Neural progenitor cell (in vitro differentiated cells): ENCODE results near the gene SUGCT. TPM values are rescaled to one million over a fixed set of nuclear protein-coding genes. Genes with fewer than 3 reads are reported as not detected.

Source experiments
- DNase-seq: peaks from one replicate; pipeline ENCODE4 v3.0.0-alpha.2; 2016; ENCODE audit warnings: low spot score
- H2AFZ ChIP-seq: fragments of 200-600 bp; sonication (generic); replicated peaks from 2 replicates; pipeline ENCODE4 v1.6.1; 2016; ENCODE audit warnings: antibody characterized with exemption
- H3F3A ChIP-seq: fragments of 200-600 bp; sonication (generic); 2 replicates; pipeline ENCODE4 v1.6.1; 2016; ENCODE audit warnings: antibody characterized with exemption, low read depth
- H3K27ac ChIP-seq: fragments of 200-600 bp; sonication (generic); 2 replicates; pipeline ENCODE4 v1.5.1; 2016; ENCODE audit warnings: mild to moderate bottlenecking
- H3K27me3 ChIP-seq: fragments of 200-600 bp; sonication (generic); 2 replicates; pipeline ENCODE4 v1.6.1; 2016; ENCODE audit warnings: mild to moderate bottlenecking, moderate library complexity
- H3K36me3 ChIP-seq: fragments of 200-600 bp; sonication (generic); 2 replicates; pipeline ENCODE4 v1.5.1; 2016
- H3K4me1 ChIP-seq: fragments of 200-600 bp; sonication (generic); 2 replicates; pipeline ENCODE4 v1.6.1; 2016; ENCODE audit warnings: mixed run types
- H3K4me2 ChIP-seq: fragments of 200-600 bp; sonication (generic); 2 replicates; pipeline ENCODE4 v1.6.1; 2016
- H3K4me3 ChIP-seq: fragments of 200-600 bp; sonication (generic); 2 replicates; pipeline ENCODE4 v1.5.1; 2016
- H3K79me2 ChIP-seq: fragments of 200-600 bp; sonication (generic); 2 replicates; pipeline ENCODE4 v1.6.1; 2016; ENCODE audit warnings: low read depth
- H3K9ac ChIP-seq: fragments of 200-600 bp; sonication (generic); 2 replicates; pipeline ENCODE4 v1.6.1; 2016
- H3K9me3 ChIP-seq: fragments of 200-600 bp; sonication (generic); 2 replicates; pipeline ENCODE4 v1.5.1; 2016; ENCODE audit warnings: low read depth
- H4K20me1 ChIP-seq: fragments of 200-600 bp; sonication (generic); 2 replicates; pipeline ENCODE4 v1.6.1; 2016; ENCODE audit warnings: low read depth
- H3K27ac Mint-ChIP-seq: 3 replicates; pipeline ENCODE4 v1.8.0; 2021; ENCODE audit warnings: mixed read lengths
- H3K27me3 Mint-ChIP-seq: 2 replicates; pipeline ENCODE4 v1.8.0; 2022; ENCODE audit warnings: low read depth, mild to moderate bottlenecking, inconsistent platforms, moderate library complexity, mixed read lengths; ENCODE audit not compliant: insufficient read depth
- H3K36me3 Mint-ChIP-seq: 3 replicates; pipeline ENCODE4 v1.8.0; 2021; ENCODE audit warnings: mixed read lengths
- H3K4me1 Mint-ChIP-seq: 3 replicates; pipeline ENCODE4 v1.8.0; 2021; ENCODE audit warnings: mixed read lengths
- H3K4me3 Mint-ChIP-seq: 3 replicates; pipeline ENCODE4 v1.8.0; 2021; ENCODE audit warnings: mild to moderate bottlenecking, moderate library complexity, mixed read lengths
- H3K9me3 Mint-ChIP-seq: 3 replicates; pipeline ENCODE4 v1.8.0; 2020; ENCODE audit warnings: mixed read lengths
- EZH2 ChIP-seq: fragments of 200-600 bp; sonication (generic); IDR thresholded peaks from 2 replicates; pipeline ENCODE4 v1.6.1; 2017; ENCODE audit warnings: antibody characterized with exemption, mild to moderate bottlenecking, moderate library complexity
- EZH2phosphoT487 ChIP-seq: fragments of 200-600 bp; sonication (generic); IDR thresholded peaks from 2 replicates; pipeline ENCODE4 v1.6.1; 2017; ENCODE audit warnings: antibody characterized with exemption
- total RNA-seq: library from RNA; depleted of rRNA; stranded (reverse); fragments of >200 nt; gene quantifications from 2 replicates; pipeline ENCODE4 v1.2.3, GENCODE V29; 2015; ENCODE audit warnings: low replicate concordance
- TF ChIP-seq, protein P1 (sequence below): fragments of 200-600 bp; sonication (generic); IDR thresholded peaks from 2 replicates; pipeline ENCODE4 v1.5.1; 2017; ENCODE audit warnings: antibody characterized with exemption, mild to moderate bottlenecking

SUGCT gene
- total RNA-seq, 1 donor from 2014 or later: 10.1 TPM

DNA sequence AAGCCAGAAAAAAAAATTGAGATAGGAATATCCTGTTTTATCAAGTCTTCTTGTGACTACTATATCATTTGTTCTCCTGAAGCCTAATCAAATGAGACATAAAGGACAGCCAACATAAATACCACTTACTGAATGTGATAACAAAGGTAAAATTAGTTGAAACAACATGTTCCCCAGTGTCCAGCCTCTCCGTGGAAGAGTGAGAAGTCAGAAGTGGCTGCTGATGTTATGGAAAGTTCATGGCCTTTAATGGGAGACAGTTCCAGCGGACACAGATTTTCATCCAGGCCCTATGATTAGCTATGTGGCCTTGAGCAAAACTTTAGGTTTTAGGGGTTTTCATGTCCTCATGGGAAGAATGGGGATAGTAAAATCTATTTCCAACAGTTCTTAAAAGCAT is 724.3 kb downstream of the SUGCT start:
- H3K4me3 ChIP-seq: no peak overlapping the region
- Mint-ChIP-seq H3K27ac (no peak overlapping the region), H3K27me3 (no peaks in the 10 kb centered on the region), H3K36me3 (no peaks in the 10 kb centered on the region), H3K9me3 (no peaks in the 10 kb centered on the region), H3K4me3 (no peak overlapping the region), H3K4me1 (no peaks in the 10 kb centered on the region)
- H2AFZ ChIP-seq: no peak overlapping the region
- H4K20me1 ChIP-seq: no peaks in the 10 kb centered on the region
- no peaks in the 10 kb centered on the region for H3K36me3 ChIP-seq
- H3K9ac ChIP-seq: no peak overlapping the region
- TF ChIP-seq EZH2: no peak
- TF ChIP-seq, protein P1, sequence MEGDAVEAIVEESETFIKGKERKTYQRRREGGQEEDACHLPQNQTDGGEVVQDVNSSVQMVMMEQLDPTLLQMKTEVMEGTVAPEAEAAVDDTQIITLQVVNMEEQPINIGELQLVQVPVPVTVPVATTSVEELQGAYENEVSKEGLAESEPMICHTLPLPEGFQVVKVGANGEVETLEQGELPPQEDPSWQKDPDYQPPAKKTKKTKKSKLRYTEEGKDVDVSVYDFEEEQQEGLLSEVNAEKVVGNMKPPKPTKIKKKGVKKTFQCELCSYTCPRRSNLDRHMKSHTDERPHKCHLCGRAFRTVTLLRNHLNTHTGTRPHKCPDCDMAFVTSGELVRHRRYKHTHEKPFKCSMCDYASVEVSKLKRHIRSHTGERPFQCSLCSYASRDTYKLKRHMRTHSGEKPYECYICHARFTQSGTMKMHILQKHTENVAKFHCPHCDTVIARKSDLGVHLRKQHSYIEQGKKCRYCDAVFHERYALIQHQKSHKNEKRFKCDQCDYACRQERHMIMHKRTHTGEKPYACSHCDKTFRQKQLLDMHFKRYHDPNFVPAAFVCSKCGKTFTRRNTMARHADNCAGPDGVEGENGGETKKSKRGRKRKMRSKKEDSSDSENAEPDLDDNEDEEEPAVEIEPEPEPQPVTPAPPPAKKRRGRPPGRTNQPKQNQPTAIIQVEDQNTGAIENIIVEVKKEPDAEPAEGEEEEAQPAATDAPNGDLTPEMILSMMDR: no peak
- no peaks in the 10 kb centered on the region for H3K9me3 ChIP-seq
- H3K4me2 ChIP-seq: no peak overlapping the region
- no peaks in the 10 kb centered on the region for H3F3A ChIP-seq
- no peaks in the 10 kb centered on the region for H3K27me3 ChIP-seq
- H3K79me2 ChIP-seq: no peaks in the 10 kb centered on the region
- H3K27ac ChIP-seq: no peak overlapping the region
- no peak for DNase-seq
- no peaks in the 10 kb centered on the region for H3K4me1 ChIP-seq

DNA sequence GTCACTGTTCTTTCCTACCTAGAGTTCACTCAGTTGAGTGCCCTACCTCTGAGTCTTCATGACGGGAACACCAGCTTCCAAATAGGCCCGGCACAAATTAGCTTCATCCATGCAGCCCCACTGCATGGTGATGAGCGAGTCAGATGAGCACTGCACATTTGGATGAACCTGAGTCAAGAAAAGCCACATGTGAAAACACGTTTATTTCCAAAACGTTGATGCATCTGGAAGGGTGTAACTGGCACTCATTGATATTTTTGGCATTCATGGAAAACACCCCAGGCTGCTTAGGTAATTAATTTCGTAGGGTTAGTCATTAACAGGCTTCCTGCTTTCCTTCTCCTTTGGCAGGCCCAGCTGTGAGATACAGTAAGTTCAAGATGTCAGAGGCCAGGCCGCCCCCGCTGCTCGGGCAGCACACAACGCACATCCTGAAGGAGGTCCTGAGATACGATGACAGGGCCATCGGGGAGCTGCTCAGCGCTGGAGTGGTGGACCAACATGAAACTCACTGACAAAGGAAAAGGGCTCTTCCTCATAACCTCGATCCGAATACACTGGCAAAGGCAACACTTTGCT is 725.2 kb downstream of the SUGCT start:
- Histone ChIP-seq H3K27me3 (no peaks in the 10 kb centered on the region), H3K27ac (no peak overlapping the region), H4K20me1 (no peaks in the 10 kb centered on the region), H3K9ac (no peak overlapping the region), H3K9me3 (no peaks in the 10 kb centered on the region), H3F3A (no peaks in the 10 kb centered on the region), H3K79me2 (no peaks in the 10 kb centered on the region), H3K4me2 (no peak overlapping the region), H3K36me3 (no peaks in the 10 kb centered on the region), H3K4me3 (no peak overlapping the region), H3K4me1 (no peaks in the 10 kb centered on the region), H2AFZ (no peak overlapping the region)
- H3K27me3 Mint-ChIP-seq: no peaks in the 10 kb centered on the region
- H3K4me3 Mint-ChIP-seq: no peak overlapping the region
- no peaks in the 10 kb centered on the region for H3K9me3 Mint-ChIP-seq
- H3K4me1 Mint-ChIP-seq: no peaks in the 10 kb centered on the region
- no peak overlapping the region for H3K27ac Mint-ChIP-seq
- no peaks in the 10 kb centered on the region for H3K36me3 Mint-ChIP-seq
- DNase-seq: no peak
- TF ChIP-seq EZH2phosphoT487: no peak
- TF ChIP-seq EZH2: no peak
- TF ChIP-seq, protein P1: no peak

GRCh38 chr7:40865441-40866233 is 730.8 kb downstream of the SUGCT start:
- no peaks in the 10 kb centered on the region for H3K79me2 ChIP-seq
- TF ChIP-seq EZH2 (no peak), EZH2phosphoT487 (no peak)
- TF ChIP-seq, protein P1: no peak
- peak overlapping the region; percentile 9 for H3K4me2 ChIP-seq
- H3K4me3 Mint-ChIP-seq: no peak overlapping the region
- no peak overlapping the region for H3K9ac ChIP-seq
- H3K36me3 Mint-ChIP-seq: no peaks in the 10 kb centered on the region
- H3K9me3 ChIP-seq: peaks cover 12% of the 10 kb centered on the region
- H3K27ac Mint-ChIP-seq: peak overlapping the region; percentile 44
- H3K4me1 Mint-ChIP-seq: peaks cover 5% of the 10 kb centered on the region
- H3K27me3 ChIP-seq: no peaks in the 10 kb centered on the region
- H3K36me3 ChIP-seq: no peaks in the 10 kb centered on the region
- H2AFZ ChIP-seq: no peak overlapping the region
- DNase-seq: peak; percentile 38
- H3K27ac ChIP-seq: no peak overlapping the region
- peaks cover 5% of the 10 kb centered on the region for H3K9me3 Mint-ChIP-seq
- H3K4me1 ChIP-seq: peaks cover 11% of the 10 kb centered on the region
- no peak overlapping the region for H3K4me3 ChIP-seq
- H3K27me3 Mint-ChIP-seq: peaks cover 2% of the 10 kb centered on the region
- H4K20me1 ChIP-seq: no peaks in the 10 kb centered on the region
- H3F3A ChIP-seq: peaks cover 4% of the 10 kb centered on the region
